Measurements from ENCODE around the gene ABHD18.
"Not testable (repeated sequence)": the region's sequence is repeated elsewhere in the genome, so short reads cannot be mapped to it uniquely, and the experiment has no call there.

The ABHD18 gene

DNA sequence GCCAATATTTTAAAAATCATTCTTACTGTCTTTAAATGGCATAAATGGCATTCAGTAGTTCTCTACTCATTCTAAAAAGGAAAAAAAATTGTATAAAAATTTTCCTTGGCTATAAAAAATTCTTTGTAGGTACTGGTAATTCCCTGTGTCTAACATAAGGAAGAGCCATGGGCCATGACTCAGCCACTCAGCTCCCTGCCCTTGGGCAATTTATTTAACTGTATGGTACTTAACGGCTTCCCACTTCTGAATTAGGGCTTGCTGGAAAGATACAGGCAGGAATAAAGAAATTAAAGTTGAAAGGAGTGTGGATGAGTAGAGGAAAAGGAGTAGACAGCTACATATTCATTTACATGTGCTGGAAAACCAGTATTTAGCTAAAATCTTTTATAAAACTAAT is 30.6 kb downstream of the ABHD18 start:
- DNase-seq, result no peak

DNA sequence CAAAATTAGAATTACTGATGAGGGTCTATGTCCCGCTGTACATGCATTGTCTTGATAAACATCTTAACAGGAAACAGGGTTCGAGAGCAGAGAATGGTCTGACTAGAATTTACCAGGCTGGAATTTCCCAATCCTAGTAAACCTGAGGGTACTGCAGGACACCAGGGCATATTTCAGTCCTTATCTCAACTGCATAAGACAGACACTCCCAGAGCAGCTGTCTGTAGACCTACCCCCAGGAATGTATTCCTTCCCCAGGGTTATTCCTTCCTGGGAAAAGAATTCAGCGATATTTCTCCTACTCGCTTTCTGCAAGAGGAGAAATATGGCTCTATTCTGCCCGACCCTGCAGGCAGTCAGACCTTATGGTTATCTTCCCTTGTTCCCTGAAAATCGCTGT is 31.3 kb downstream of the ABHD18 start:
- DNase-seq, result not testable (repeated sequence)

DNA sequence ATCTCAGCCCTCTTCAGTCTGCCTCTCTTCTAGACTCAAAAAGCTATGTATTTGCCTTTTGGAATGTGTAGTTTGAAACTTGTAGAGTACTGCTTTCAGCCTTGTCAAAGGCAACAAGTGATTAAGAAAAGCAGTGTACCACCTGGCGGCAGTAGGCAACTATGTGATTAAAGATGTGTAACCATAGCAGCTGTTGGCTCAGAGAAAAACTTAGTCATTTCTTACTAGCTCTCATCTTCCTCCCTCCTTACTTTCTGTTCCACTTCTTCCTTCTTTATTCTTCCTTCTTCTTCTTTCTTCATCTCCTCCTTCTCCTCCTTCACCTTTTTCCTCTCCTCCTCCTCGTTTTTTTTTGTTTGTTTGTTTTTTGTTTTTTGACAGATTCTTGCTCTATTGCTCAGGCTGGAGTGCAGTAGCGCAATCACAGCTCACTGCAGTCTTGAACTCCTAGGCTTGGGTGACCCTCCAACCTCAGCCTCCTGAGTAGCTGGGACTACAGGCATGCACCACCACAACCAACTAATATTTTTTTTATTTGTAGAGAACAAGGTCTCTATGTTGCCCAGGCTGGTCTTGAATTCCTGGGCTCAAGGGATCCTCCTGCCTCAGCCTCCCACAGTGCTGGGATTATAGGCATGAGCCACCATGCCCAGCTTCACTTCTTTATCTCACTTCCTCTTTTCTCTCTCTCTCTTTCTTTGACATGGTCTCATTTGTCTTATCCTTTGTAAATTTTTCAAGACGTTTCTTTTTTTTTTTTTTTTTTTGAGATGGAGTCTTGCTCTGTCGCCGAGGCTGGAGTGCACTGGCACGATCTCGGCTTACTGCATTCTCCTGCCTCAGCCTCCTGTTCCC is 32.6 kb downstream of the ABHD18 start:
- DNase-seq, result no peak

DNA sequence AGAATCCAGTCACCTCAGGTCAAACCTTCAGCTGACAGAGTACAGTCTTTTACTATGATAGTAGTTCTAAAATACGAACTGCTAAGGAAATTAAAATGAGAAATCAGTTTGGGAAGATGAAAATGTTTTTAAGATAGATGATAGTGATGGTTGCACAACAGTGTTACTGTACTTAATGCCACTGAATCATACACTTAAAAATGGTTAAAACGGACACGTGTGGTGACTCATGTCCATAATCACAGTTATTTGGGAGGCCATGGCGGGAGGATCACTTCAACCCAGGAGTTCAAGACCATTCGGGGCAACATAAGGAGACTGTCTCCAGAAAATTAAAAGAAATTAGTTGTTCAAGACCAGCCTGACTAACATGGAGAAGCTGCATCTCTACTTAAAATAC is 41.4 kb downstream of the ABHD18 start:
- no peak for DNase-seq

DNA sequence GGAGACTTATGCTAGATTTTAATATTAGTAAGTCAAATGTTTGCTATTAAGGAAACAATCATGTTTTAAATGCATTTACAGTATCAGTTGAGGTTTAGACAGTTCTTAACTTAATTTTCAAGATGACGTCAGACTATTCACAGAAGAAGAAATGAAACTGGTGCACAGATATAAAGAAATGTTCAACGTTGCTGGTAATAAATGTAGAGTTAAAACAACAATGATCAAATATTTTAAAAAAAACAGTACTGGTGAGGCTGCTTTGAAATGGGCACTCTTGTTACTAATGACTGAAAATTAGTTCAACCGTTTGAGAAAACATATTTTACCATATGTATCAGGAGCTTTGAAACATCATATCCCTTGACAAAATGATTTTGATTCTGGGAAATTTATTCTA is 44.2 kb downstream of the ABHD18 start:
- no peak for DNase-seq

DNA sequence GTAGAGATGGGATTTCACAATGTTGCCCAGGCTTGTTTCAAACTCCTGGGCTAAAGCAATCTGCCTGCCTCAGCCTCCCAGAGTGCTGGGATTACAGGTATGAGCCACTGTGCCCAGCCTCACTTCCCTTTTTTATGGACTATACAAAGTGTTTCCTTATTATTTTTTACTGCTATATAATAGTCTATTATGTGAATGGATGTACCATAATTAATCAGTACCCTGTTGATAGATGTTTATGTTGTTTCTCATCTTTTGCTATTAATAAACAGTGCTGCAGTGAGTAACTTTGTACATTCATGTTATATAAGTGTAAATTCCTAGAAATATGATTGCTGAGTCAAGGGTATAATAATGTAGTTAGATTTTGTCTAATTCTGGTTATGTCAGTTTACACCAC is 60.1 kb downstream of the ABHD18 start:
- DNase-seq, result no peak

DNA sequence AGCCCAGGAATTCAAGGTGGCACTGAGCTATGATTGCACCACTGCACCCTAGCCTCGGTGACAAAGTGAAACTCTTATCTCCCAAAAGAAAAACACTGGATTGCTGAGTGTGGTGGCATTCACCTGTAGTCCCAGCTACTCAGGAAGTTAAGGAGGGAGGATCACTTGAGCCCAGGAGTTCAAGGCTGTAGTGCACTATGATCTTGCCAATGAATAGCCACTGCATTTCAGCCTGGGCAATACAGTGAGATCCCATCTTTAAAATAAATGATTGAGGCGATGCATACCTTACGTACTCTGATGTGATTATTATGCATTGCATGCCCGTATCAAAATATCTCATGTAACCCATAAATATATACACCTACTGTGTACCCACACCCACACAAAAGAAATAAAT is 64.7 kb downstream of the ABHD18 start:
- DNase-seq, result no peak

DNA sequence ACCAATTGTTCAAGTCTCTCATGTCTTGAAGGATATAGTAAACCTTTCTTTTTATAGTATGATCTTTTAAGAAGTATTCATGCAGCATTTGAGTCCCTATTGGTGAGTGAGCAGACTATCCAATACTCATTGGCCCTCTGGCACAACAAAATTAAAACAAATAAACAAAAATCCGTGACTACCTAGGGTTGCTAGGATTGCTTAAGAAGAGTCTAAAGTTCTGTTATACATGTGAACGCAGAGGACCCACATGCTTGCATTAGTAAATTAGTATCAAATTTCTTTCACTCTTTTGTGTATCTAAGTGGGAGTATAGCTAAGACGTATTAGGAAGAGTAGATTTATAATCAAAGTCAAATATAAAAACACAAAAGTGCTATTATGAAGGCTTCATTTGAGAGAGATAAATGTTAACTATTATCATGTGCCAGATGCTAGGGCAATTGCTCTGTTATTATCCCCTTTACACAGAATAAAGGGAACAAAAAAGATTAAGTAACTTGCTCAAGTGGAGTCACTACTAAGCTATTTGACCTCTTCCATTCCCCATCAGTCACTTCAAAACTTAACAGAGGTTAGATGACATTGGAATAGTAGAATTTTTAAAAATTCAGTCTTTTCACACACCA is 66.7 kb downstream of the ABHD18 start:
- no peak for DNase-seq

DNA sequence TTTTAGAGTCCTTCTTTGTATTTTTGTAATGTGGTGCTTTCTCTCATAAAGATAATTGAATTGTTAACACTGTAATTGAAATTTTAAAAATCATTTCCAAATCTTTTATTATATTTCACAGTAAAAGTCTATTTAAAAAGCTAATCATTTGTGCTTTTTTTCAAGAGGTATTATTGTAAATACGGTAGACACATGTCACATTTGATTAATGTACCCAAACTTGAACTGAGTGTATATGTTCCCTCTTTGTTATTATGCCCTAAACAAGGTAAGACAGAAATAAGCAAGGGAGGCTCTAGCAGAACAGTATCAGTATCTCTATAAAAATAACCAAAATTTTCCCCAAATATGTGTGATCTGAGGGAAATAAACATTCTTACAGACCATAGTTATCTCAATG is 74.4 kb downstream of the ABHD18 start:
- no peak for DNase-seq

DNA sequence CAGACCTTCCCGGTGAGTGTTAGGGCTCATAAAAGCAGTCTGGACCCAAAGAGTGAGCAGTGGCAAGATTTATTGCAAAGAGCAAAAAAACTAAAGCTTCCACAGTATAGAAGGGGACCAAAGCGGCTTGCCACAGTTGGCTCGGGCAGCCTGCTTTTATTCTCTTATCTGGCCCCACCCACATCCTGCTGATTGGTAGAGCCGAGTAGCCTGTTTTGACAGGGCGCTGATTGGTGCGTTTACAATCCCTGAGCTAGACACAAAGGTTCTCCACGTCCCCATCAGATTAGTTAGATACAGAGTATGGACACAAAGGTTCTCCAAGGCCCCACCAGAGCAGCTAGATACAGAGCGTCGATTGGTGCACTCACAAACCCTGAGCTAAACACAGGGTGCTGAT is 81.8 kb downstream of the ABHD18 start:
- not testable (repeated sequence) for DNase-seq

DNA sequence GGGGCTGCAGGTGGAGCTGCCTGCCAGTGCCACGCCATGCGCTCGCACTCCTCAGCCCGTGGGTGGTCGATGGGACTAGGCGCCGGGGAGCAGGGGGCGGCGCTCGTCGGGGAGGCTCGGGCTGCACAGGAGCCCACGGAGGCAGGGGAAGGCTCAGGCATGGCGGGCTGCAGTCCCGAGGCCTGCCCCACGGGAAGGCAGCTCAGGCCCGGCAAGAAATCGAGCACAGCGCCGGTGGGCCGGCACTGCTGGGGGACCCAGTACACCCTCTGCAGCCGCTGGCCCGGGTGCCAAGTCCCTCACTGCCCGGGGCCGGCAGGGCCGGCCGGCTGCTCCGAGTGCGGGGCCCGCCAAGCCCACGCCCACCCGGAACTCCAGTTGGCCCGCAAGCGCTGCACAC is 82.3 kb downstream of the ABHD18 start:
- DNase-seq, result not testable (repeated sequence)

DNA sequence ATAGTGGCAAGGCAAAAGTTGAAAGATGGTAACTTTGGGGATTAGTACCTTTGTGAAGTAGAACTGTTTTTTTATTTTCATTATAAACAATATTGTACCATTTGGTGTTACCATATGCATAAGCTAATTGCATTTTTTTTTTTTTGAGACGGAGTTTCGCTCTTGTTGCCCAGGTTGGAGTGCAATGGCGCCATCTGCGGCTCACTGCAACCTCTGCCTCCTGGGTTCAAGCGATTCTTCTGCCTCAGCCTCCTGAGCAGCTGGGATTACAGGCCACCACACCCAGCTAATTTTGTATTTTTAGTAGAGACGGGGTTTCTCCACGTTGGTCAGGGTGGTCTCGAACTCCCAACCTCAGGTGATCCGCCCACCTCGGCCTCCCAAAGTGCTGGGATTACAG is 86.0 kb downstream of the ABHD18 start:
- DNase-seq, result not testable (repeated sequence)

DNA sequence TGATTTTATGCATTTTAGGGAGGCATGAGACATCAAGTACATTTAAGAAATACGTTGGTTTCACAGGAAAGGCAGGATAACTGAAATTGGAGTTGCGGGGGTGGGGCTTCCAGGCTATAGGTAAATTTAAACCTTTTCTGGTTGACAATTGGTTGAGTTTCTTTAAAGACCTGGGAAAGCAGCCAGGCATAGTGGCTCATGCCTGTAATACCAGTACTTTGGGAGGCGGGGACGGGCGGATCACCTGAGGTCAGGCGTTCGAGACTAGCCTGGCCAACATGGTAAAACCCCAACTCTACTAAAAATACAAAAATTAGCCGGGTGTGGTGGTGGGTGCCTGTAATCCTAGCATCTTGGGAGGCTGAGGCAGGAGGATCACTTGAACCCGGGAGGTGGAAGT is 89.7 kb downstream of the ABHD18 start:
- not testable (repeated sequence) for DNase-seq

DNA sequence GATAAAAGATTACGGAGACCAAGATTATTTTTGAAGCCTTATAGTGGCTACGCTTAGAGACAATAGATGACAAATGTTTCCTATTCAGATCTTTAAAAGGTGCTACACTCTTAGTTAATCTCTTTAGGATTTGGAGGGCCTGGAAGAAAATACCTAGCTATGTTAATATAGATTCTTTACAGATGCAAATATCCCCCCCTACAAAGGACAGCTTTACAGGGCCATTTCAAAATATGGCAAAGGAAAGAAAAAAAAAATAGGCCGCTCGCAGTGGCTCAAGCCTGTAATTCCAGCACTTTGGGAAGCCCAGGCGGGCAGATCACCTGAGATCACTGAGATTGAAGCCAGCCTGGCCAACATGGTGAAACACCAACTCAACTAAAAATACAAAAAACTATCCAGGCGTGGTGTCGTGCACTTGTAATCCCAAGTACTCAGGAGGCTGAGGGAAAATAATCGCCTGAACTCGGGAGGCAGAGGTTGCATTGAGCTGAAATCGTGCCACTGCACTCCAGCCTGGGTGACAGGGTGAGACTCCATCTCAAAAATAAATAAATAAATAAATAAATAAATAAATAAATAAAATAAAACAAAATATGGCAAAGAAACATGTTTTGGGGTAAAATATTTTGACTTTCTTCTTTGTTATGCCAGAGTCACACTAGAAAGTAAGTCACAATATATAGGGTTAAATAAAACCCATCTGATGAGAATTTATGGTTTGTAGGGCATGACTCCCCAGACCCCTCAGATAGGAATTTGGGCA is 90.4 kb downstream of the ABHD18 start:
- DNase-seq, result not testable (repeated sequence)

DNA sequence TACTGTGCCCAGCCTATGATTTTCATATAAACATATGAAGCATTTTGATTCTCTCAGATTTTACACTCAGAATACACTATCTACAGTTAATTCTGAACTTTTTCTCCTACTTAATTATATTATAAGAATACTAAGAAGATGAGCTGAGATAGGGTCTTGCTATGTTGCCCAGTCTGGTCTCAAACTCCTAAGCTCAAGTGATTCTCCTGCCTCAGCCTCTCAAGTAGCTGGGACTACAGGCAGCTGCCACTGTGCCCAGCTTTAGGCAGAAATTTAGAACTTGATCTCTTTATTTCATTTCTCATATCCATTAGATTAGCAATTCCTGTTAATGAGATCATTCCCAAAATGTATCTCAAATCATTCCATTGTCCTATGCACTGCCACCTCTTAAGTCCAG is 91.2 kb downstream of the ABHD18 start:
- DNase-seq, result no peak

DNA sequence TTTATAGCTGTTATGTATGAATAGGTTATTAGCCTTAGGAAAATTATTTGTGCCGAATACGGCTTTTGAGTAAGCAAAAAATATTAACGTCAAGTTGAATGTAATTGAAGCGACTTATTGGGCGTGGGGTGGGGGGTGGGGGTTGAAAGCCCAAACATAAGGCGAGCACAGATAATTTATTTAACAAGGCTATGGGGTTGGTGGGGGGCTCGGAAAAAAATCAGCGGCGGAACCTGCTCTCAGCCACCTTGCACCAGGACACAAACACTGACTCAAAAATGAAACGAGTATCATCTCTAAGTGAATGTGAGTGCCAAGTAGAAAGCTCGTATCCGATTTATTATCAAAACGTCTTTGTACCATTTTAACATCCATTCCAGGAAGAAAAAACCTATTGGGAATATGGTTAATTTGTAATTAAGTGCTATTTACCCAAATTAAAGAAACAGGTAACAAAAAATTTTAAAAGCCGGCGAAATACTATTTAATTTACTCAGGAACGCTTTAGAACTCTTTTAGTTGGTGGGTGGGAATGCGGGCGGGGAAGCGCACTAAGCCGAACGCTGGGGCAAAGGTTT is 95.0 kb downstream of the ABHD18 start:
- no peak for DNase-seq

DNA sequence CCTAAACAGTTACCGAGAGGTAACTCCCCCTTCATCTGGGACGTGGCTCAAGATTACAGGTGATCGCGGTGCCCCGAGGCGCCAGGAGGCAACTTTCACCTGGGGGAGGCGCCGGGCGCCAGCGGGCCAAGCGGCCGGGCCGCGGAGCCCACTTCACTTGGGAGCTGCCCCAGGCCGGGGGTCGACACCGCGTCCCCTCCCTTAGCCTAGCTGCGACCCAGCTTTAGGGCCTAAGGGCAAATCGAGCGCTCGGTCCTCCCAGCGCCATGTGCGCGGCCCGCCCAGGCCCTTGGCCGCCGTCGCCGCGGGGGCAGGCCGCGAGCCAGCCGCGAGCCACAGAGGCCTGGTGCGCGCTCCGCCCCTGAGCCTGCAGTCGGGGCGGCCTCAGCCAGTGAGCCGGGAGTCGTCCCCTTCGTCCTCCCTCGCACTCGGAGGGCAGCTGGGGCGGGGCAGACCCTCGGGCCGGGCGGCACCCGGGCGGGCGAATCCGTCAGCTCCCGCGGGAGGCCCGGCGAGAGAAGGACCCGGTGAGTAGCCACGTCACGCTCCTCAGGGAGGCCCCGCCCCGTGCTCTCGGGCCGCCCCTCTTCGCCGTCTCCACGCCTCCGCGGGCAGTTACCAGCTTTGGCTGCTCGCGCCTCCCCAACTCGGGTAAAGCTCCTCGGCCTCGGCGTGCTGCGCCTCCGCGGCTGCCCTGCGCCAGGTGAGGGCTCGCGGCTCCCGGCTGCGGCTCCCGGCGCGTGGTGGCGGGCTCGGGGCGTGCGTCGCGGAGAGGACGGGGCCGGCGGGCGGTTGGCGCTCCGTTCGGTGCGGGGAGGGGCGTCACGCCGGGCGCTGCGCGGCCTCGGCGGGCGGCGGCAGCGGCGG is 95.7 kb downstream of the ABHD18 start, which contains the start of gene LARP1B:
LARP1B (plus strand) TSS at position 614 of the 867 bp plus-strand sequence. CDS start 13,640 bp downstream, outside the sequence.
- peak; percentile 89 for DNase-seq

DNA sequence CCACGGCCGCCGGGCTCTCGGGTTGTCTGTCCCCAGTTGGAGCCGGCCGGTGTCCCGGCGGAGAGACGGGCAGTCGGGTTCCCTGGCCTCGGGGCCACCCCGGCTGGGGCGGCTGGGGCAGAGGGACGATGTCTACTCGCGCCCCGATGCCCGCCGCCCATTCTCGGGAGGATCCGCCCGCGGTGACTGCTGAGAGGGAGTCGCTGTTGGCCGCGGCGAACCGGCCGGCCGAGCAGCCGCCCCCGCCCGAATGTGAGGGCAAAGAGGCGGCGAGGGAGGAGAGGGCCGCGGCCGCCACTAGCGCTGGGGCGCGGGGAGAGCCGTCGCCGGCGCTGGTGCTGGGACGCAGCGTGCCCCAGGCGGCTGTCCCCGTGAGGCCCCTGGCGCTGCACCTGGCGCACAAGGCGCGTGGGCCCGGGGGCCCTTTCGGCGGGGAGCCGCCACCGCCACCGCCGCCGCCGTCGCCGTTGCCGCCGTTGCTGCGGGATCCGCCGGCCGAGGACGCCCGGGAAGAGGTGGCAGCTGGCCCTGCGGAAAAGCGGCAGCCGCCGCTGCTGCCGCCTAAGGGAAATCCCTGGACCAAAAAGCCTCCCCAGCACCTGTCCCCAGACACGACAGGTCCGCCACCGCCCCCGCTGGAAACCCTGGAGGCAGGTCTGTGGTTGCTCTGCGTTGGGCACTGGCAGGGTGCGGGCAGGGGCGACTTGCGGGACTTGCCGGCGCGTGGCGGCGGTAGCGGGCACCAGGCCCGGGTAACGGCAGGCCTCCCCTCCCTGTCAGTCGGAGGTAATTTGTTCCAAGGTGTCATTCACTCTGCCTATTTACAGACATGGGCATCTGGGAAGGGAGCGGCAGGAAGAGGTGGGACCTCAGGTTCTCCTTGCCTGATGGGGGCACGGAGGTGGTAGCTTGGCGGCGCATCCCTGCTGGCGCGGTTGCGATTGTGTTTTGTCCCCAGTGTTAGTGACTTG is 96.6 kb downstream of the ABHD18 start:
- DNase-seq, result peak; percentile 39

DNA sequence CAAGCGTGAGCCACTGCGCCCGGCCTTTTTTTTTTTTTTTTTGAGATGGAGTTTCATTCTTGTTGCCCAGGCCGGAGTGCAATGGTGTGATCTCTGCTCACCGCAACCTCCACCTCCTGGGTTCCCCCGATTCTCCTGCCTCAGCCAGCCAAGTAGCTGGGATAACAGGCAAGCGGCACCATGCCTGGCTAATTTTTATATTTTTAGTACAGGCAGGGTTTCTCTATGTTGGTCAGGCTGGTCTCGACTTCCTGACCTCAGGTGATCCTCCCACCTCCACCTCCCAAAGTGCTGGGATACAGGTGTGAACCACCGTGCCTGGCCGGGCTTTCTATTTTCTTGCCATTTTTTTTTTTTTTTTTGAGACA is 101.2 kb downstream of the ABHD18 start:
- not testable (repeated sequence) for DNase-seq

DNA sequence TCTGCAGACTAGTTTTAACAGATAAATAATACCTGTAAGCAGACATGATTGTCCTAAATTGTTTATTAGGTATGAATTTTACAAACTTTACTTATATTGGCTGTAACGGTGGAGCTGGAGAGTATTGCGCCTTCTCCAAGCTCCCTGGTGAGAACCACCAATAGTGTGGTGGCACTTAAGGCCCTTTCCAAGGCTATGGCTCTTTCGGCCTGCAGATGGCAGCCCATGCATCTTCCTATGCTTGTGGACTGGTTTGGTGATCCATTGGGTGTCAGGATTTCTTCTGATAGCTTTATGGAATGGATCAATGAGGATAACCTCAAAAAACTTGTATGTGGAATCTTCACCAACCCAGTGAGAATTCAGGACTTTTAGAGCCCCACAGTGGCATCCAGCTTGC is 103.7 kb downstream of the ABHD18 start:
- no peak for DNase-seq

DNA sequence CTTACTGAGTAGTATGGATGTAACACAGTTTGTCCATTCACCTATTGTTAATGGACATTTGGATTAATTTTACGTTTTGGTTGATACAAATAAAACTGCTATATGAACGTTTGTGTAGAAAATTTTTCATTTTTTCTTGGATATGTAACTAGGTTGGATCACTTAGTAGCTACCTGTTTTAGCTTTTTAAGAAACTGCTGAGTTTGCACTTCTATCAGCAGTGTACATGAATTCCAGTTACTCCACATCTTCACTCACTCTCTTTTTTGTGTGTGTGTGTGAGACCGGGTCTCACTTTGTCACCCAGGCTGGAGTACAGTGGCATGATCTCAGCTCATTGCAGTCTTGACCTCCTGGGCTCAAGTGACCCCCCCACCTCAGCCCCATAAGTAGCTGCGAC is 111.3 kb downstream of the ABHD18 start:
- no peak for DNase-seq
